Thoracic aorta (tissue), 2 donors: ENCODE data around the gene CTDP1. TPM values are rescaled to one million over a fixed set of nuclear protein-coding genes. Genes with fewer than 3 reads are reported as not detected.
A peak's percentile ranks its signal among the peaks of the same experiment; 100 is the strongest.

ENCODE experiments used
- ATAC-seq: fragments of 150-250 bp; one replicate; pipeline ENCODE4 v1.8.0; 2017; ENCODE audit warnings: low read depth; ENCODE audit not compliant: insufficient number of reproducible peaks, low FRiP score
- DNase-seq: peaks from one replicate; pipeline ENCODE4 v3.0.0-alpha.2; 2020; ENCODE audit warnings: low spot score
- H3K27ac ChIP-seq, 2 donors: fragments of 200-600 bp; sonication (generic); 1 replicate in 1 of 2; 2 replicates in 1 of 2; pipeline ENCODE4 v1.5.1; 2016; ENCODE audit warnings: mild to moderate bottlenecking in 2 of 2, moderate library complexity in 2 of 2
- H3K27me3 ChIP-seq: fragments of 200-600 bp; sonication (generic); replicated peaks from 2 replicates; pipeline ENCODE4 v1.6.0; 2016; ENCODE audit warnings: mild to moderate bottlenecking; ENCODE audit not compliant: insufficient read depth
- H3K36me3 ChIP-seq: fragments of 200-600 bp; sonication (generic); one replicate; pipeline ENCODE4 v1.5.1; 2016
- H3K4me1 ChIP-seq, 2 donors: fragments of 200-600 bp; sonication (generic); 1 replicate in 1 of 2; 2 replicates in 1 of 2; pipeline versions ENCODE4 v1.5.1 to v1.6.0; 2016; ENCODE audit warnings: low read depth in 2 of 2, mild to moderate bottlenecking in 1 of 2; ENCODE audit not compliant: control insufficient read depth in 1 of 2
- H3K4me3 ChIP-seq: fragments of 200-600 bp; sonication (generic); 2 replicates; pipeline ENCODE4 v1.5.1; 2016; ENCODE audit warnings: mild to moderate bottlenecking
- H3K9me3 ChIP-seq: fragments of 200-600 bp; sonication (generic); 2 replicates; pipeline ENCODE4 v1.5.1; 2016
- total RNA-seq, 2 donors: library from RNA; depleted of rRNA; stranded (reverse); fragments of >200 nt; gene quantifications; one replicate each; pipeline versions ENCODE4 v1.1.0 to v1.2.3, GENCODE V29; 2016
- TF ChIP-seq, protein P1 (sequence below): fragments of 200-600 bp; sonication (generic); IDR thresholded peaks from one replicate; pipeline ENCODE4 v1.5.1; 2019; ENCODE audit warnings: antibody characterized with exemption

The CTDP1 gene
- total RNA-seq, 2 donors from 2014 or later: 25.0 to 28.0 TPM

DNA sequence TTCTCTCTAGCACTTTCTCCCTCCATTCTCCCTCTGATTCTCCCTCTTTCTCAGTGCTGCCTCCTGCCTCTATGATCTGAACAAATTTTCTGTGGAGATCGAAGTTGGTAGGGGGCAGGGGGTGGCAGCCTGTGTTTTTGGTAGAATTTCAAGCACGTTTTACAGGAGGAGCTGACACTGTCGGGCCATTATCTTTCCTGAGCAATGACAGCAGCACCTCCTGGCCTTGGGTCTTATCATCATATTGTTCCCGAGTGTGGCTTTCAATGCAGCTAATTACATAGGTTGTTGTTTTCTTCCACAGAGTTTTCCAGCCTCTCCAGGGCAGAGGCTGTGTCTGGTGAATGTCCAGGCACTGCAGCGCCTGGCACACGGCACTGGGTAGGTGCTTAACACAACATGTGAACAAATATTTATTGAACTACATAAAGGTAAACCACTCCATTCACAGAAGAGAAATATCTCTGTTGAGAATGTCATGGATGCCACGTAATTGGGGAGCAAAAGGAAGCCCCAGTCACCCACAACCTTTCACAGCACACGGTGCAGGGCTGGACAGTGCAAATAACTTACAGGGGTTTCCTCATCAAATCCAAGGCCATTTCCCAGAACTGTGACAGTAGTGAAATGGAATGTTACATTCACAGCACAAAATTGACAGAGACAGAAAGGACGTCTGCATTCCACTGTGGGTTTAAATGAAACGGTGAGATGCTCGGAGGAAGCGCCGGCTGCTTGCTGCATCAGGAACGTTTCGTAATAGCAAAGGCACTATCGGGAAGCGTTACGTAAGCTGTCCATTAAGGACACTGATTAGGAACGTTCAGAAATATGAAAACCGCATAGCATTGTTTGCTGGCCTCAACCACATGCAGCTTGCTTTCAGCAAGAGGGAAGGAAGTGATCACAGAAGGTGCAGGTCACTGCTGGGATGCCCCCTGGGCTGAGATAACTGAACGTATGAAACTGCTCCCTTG, 111.7 kb downstream of the CTDP1 start:
- TF ChIP-seq, protein P1, sequence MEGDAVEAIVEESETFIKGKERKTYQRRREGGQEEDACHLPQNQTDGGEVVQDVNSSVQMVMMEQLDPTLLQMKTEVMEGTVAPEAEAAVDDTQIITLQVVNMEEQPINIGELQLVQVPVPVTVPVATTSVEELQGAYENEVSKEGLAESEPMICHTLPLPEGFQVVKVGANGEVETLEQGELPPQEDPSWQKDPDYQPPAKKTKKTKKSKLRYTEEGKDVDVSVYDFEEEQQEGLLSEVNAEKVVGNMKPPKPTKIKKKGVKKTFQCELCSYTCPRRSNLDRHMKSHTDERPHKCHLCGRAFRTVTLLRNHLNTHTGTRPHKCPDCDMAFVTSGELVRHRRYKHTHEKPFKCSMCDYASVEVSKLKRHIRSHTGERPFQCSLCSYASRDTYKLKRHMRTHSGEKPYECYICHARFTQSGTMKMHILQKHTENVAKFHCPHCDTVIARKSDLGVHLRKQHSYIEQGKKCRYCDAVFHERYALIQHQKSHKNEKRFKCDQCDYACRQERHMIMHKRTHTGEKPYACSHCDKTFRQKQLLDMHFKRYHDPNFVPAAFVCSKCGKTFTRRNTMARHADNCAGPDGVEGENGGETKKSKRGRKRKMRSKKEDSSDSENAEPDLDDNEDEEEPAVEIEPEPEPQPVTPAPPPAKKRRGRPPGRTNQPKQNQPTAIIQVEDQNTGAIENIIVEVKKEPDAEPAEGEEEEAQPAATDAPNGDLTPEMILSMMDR: no peak
- no peaks in the 10 kb centered on the region for H3K27me3 ChIP-seq
- H3K36me3 ChIP-seq: no peaks in the 10 kb centered on the region
- H3K4me1 ChIP-seq: peaks cover 0 to 8% of the 10 kb centered on the region in 2 donors
- H3K9me3 ChIP-seq: no peaks in the 10 kb centered on the region
- ATAC-seq (no peak), DNase-seq (no peak)
- H3K4me3 ChIP-seq: peak overlapping the region; percentile 35
- no peak overlapping the region for H3K27ac ChIP-seq

DNA sequence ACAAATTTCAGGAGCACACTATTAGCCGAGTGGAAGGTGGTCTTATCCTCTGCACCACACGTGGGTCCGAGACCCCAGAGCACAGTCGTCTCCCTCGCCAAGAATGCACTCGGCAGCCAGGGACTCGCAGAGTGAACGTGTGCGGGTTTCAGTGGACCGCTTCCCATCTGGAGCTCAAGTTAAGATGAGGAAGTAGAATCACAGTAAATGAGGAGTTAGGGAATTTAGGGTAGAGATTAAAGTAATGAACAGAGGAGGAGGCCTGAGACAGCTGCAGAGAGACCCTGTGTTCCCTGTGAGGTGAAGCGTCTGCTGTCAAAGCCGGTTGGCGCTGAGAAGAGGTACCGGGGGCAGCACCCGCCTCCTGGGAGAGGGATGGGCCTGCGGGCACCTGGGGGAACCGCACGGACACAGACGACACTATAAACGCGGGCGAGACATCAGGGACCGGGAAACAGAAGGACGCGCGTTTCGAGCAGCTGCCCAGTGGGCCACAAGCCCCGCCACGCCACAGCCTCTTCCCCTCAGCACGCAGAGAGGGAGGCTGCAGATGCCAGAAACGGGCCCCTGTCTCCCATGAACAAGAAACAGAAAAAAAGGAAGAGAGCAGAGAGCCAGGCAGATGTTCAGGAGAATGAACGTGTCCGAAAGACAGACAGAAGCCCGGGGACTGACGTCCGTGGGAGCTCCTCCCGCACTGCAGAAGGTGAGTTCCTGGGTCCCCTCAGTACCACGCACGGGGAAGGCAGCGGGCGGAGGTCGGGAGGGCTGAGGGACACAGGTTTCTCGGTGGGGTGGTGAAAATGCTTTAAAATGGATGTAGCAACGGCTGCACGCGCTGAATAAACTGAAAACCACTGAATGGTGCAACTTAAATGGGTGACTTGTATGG, 112.7 kb downstream of the CTDP1 start:
- ATAC-seq: no peak
- TF ChIP-seq, protein P1: no peak
- peak overlapping the region; percentile 35 for H3K4me3 ChIP-seq
- peaks cover 0 to 8% of the 10 kb centered on the region in 2 donors for H3K4me1 ChIP-seq
- H3K9me3 ChIP-seq: no peaks in the 10 kb centered on the region
- H3K27me3 ChIP-seq: no peaks in the 10 kb centered on the region
- no peak for DNase-seq
- H3K36me3 ChIP-seq: no peaks in the 10 kb centered on the region
- H3K27ac ChIP-seq: no peak overlapping the region

DNA sequence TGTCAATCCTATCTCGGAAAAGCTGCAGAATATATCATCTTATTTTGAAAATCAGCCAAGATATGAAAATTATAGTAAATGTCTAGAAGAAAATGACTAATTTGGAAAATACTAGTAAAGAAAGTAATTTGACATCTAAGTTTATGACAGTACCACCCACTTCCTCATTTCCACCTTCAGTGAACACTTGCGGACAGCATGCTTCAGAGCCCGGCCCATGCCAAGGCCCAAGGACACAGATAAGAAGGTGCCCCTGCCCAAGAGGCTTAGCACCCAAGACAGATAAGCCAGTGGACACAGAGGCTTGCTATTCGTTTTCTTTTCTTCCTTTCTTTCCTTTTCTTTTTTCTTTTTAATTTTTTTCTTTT, 113.4 kb downstream of the CTDP1 start:
- Histone ChIP-seq H3K4me3 (no peak overlapping the region), H3K27me3 (no peaks in the 10 kb centered on the region), H3K9me3 (no peaks in the 10 kb centered on the region), H3K36me3 (no peaks in the 10 kb centered on the region), H3K4me1 (peaks cover 0 to 4% of the 10 kb centered on the region in 2 donors), H3K27ac (no peak overlapping the region)
- DNase-seq: no peak
- TF ChIP-seq, protein P1: no peak
- ATAC-seq: no peak

DNA sequence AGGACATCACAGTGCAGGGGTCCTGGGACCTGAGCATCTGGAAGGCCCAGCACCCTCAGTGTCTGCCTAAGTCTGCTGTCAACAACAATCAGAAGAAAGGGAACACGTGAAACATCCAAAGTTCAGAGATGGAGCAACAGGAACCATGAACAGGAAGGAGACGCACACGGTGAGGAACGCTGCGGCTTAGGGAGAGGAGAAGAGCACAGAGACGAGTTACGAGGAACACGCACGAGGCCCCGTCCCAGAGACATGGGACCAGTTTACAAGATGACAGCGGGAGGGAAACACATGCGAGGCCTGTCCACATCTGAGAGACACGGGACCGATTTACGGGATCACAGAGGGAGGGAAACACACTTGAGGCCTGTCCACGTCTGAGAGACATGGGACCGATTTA, 115.2 kb downstream of the CTDP1 start:
- H3K9me3 ChIP-seq: no peaks in the 10 kb centered on the region
- H3K4me3 ChIP-seq: no peak overlapping the region
- ATAC-seq (no peak), DNase-seq (no peak)
- peaks cover 0 to 4% of the 10 kb centered on the region in 2 donors for H3K4me1 ChIP-seq
- TF ChIP-seq, protein P1: no peak
- H3K27ac ChIP-seq: no peak overlapping the region
- no peaks in the 10 kb centered on the region for H3K36me3 ChIP-seq
- peaks cover 9% of the 10 kb centered on the region for H3K27me3 ChIP-seq

DNA sequence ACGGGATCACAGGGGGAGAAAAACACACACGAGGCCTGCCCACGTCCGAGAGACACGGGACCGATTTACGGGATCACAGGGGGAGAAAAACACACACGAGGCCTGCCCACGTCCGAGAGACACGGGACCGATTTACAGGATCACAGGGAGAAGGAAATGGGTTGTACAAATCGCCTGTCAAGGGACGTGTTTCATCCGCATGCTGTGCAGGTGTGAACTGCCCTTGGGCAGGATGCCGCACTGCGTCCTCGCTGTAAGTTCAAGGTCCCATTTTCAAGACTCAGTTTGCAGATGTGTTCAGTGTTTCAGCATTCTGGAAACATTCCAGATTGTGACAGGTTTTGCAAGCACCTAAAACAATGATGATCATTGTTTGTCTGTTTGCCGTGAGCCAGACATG, 115.8 kb downstream of the CTDP1 start:
- Histone ChIP-seq H3K27ac (no peak overlapping the region), H3K36me3 (no peaks in the 10 kb centered on the region), H3K9me3 (no peaks in the 10 kb centered on the region), H3K27me3 (peaks cover 9% of the 10 kb centered on the region), H3K4me3 (no peak overlapping the region), H3K4me1 (peaks cover 0 to 4% of the 10 kb centered on the region in 2 donors)
- ATAC-seq (no peak), DNase-seq (no peak)
- TF ChIP-seq, protein P1: no peak
